Skin of body (tissue), 2 donors: ENCODE data around the gene SERPINB6. TPM values are rescaled to one million over a fixed set of nuclear protein-coding genes. Genes with fewer than 3 reads are reported as not detected.
"Not testable (repeated sequence)": the region's sequence is repeated elsewhere in the genome, so short reads cannot be mapped to it uniquely, and the experiment has no call there.

Experiments
- DNase-seq: peaks from one replicate; lab custom pipeline; 2025; lab: John Stamatoyannopoulos, UW
- total RNA-seq: library from RNA; depleted of rRNA; stranded (reverse); fragments of >200 nt; gene quantifications from one replicate; pipeline ENCODE4 v1.2.3, GENCODE V29; 2014

SERPINB6 gene
- total RNA-seq, 1 donor from 2014 or later: 36.9 TPM

GRCh38 chr6:2999618-3000557 is 28.5 kb upstream of the SERPINB6 start, which contains the start of gene NQO2:
TSS of gene NQO2 (plus strand) at chr6:2999894. CDS start at chr6:3006553, 6,659 bp downstream.
- peak; percentile 77 for DNase-seq

GRCh38 chr6:2998998-2999617 is 27.7 kb upstream of the SERPINB6 start:
- DNase-seq: peak; percentile 47

GRCh38 chr6:2998249-2998997 is 27.1 kb upstream of the SERPINB6 start:
- not testable (repeated sequence) for DNase-seq

DNA sequence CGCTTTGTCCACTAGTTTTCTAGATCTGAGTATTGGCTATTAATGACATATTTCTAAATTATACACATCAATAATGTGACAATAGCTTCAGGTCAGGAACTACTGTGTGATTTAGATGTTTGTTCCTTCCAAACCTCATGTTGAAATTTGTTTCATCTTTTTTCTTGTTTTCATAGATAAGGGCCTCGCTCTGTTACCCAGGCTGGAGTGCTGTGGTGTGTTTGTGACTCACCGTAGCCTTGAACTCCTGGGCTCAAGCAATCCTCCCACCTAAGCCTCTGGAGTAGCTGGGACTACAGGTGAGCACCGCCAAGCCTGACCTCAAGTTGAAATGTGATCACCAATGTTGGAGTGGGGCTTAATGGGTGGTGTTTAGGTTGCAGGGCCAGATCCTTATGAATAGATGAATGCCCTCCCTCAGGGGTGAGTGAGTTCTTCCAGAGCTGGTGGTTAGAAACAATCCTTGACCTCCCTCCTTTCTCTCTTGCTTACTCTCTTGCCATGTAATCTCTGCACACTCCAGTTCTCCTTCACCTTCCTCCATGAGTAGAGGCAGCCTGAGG is 22.5 kb upstream of the SERPINB6 start:
- DNase-seq: no peak

DNA sequence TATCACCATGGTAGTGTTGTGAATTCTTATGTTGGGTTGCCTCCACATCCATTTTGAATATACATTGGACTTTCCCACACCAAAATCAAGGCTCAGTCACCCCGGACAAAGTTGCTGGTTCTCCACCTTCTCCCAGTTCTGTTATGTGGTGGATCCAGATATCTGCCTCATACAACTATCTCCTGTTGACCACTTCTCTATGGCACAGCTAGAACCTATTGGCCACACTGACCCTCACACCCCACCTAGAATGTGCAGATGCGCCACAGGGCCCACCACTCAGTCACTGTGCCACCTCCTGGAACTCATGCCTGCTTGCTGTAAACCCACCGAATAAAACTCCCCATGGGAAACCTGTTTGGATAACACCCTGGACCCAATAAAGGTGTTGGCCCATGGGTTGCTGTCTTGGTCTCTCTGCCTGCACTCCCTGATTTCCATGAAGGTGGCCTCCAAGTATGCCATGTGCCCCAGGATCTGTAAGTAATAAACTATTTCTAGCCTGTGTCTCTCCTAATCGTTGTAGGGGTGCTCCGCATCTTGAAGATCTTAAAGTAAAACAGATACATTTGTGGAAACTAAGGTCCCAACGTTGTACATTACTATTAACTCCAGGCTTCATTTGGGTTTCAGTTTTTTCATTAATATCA is 21.1 kb upstream of the SERPINB6 start:
- no peak for DNase-seq

DNA sequence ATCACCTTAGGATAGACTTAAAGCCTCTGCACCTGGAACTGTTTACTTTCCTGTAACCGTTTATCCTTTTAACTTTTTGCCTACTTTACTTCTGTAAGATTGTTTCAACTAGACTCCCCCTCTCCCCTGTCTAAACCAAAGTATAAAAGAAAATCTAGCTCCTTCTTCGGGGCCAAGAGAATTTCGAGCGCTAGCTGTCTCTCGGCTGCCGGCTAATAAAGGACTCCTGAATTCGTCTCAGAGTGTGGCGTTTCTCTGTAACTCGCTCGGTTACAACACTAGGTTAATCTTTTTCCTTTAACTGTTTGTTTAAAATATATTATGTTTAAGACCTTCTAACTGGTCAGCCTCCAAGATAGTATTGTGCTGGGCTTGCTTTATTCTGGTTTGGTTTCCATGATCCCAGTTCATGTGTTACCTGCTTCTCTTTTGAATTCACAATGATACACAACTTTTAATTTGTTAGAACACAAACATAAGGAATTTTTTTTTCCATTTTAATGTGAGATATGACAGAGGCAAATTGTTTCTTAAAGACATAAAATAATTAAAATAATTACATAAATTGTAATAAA is 19.7 kb upstream of the SERPINB6 start:
- no peak for DNase-seq

DNA sequence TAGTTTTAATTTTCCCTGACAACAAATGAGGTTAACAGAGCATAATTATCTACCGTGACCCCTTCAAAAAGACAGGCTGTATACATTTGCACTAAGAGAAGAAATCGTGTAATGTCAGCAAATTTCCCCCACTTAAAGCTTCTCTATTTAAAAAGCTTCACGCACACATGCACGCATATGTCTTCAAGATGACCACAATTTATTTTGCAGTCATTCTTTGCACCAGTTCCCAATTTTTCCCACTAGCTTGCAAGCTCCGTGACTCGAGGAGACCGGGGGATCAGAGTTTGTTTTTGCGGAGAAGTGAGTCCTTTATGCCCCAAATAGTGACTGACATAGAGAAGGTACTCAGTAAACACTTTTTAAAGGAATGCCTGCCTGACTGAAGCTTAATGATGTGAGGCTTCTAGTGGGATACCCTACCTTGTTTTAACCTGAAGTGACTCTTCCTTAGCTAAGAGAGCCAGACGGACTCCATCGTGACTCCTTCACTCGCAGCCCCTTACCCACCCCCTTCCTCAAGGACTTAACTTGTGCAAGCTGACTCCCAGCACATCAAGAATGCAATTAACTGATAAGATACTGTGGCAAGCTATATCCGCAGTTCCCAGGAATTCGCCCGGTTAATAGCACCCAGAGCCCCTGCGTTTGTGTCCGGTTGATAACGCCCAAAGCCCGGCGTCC is 19.0 kb upstream of the SERPINB6 start:
- peak; percentile 76 for DNase-seq

DNA sequence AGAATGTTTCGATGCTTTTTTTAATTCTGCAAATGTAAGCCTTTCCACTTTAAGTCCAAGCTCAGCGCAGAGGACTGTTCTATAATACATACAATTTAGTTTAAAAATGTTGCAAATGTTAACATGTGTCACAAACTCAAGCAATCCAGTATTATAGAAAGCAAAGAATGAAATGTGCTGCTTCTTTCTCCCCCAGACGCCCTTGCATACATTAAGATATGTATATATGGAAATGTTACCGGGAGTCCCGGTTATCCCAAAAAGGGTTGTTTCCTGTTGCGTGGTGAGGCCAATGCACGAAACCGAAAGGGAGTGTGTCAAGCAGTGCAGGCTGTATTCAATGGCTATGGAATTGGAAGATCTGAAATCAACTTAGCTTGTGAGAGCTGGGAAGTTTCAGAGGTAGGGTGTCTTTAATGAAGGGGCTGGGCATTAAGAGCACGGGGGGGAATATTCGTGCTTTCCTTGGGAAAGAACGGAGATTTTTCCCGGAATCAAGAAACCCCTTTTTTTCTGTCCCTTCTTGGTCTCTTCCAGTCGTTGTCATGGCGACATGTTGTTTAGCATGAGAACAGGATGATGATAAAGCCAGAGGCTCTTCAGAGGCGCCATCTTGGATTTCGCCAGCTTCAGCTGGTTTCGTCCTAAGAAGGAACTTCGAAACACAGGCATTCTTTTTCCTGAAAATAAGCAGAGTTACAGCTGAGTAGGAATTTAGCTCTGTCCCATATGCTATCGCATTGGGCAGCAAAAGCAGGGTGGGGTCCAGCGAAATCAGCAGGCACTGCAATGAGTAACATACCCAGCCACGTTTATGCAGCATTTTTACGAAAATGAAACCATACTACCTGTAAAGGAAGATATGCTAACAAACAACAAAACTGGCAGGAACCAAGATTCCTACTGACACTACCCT is 18.2 kb upstream of the SERPINB6 start:
- DNase-seq: peak; percentile 99

DNA sequence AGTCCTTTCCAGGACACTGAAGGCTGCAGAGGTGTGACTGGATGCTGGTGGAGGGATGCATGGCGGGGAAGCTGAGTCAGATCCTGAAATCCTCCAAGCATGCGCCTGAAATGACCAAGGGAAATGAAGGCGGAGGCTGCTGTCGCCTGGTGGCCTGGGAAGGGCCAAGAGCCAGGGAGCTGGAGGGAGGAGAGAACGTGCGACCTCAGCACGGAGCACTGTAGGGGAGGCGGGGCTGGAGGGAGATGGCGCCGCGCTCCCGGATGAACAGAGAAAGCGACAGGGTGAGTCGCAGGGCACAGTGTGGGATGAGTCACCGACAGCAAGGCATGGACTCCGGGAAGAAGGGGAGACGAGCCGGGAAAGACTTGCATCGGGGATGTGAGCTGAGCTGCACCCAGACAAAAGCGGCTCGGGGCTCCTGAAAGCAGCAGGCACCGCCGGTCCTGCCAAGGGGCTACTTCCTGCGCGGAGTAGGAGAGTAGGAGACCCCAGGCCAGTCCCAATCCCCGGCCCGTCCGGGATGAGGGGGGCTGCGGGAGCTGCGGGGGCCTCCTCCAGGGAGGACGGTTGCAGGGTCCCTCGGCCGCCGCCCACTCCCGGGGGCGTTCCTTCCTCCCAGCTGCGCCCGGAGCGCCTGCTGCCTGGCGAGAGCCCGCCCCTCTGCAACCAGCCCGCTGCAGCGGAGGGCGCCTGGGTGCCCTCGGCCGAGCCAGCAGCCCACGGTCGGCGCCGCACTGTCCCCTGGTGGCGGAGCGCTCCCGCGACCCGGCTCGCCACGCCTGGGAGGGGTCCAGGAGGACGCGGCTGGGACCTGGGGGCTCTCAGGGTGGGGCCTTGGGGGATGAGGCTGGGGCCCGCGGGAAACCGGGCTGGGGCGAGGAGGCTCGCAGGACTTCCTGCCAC is 17.3 kb upstream of the SERPINB6 start:
- peak; percentile 85 for DNase-seq

DNA sequence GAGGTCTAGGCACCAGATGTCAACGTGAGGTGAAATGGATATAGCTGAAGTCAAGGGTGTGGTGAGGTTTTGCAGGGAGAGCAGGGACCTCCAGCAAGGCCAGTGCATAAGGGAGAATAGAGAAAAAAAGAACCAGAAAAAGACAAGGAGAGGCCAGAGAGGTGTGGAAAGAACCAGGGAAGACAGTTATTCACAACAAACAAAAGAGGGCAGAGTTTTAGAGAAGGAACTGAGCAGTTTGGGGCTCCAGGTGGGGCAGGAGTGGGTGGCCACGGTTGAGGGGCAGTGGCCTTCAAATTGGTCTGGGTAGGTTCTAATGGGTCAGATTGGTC is 16.7 kb upstream of the SERPINB6 start:
- no peak for DNase-seq

DNA sequence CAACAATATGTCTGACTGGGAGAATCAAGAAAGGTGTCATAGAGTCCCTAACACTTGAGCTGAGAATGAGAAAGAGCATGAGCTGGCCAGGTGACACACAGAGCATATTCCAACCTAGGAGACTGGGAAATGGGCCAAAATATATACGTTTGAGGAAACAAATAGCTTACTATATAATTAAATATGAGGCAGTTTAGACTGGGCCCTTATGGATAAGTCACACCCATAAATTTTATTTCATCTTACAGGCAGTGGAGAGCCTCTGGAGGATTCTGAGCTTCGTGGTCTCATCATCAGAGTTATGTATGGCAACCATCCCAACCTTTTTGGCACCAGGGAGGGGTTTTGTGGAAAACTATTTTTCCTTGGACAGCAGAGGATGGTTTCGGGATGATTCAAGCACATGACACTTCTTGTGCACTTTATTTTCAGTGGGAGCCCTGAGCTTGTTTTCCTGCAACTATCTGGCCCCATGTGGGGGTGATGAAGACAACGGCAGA is 15.4 kb upstream of the SERPINB6 start:
- peak; percentile 83 for DNase-seq

GRCh38 chr6:2984738-2985406 is 13.5 kb upstream of the SERPINB6 start:
- DNase-seq: no peak

DNA sequence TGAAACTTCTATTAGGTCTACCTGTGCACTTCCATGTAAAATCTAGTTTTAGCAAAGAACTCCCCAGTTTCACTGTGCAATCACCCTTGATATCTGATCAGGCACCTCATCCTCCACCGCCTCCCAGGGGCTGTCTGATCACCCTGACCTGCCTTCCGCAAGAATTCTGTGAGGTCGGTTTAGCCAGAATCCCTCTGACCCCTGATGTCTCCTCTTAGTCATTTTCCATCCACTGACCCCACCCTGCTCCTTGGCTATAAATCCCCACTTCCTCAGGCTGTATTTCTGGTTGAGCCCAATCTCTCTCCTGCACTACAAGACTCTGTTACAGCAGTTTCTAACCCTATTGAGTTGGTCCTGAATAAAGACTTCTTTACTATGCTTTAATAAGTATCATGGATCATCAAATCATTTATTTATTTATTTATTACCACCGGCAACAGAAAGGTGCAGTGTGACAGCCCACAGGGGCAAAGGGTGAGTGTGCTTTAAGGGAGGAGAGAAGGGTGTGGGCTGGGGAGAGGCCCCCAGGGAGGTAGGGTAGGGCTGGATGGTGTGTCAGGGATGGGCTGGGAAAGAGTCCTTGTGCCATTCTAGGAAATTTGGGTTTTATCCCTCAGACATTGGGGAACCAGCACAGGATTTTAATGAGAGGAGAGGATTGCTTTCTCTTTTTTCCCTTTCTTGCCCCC is 11.2 kb upstream of the SERPINB6 start:
- DNase-seq: no peak

DNA sequence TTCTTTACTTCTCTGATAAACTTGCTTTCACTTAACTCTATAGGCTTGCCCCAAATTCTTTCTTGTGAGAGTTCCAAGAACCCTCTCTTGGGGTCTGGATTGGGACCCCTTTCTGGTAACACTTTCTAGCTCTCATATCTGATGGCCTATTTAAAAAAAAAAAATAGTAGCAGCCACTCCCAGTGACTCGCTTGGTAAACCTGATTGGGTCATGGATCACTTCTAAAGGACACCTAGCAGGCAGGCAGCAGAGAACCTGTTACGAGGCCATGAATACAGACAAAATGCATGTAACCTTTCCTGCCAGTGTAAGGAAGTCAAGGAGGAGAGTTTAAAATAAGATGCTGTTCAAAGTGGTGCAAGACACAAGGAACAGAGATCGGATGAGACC is 9.1 kb upstream of the SERPINB6 start:
- no peak for DNase-seq

DNA sequence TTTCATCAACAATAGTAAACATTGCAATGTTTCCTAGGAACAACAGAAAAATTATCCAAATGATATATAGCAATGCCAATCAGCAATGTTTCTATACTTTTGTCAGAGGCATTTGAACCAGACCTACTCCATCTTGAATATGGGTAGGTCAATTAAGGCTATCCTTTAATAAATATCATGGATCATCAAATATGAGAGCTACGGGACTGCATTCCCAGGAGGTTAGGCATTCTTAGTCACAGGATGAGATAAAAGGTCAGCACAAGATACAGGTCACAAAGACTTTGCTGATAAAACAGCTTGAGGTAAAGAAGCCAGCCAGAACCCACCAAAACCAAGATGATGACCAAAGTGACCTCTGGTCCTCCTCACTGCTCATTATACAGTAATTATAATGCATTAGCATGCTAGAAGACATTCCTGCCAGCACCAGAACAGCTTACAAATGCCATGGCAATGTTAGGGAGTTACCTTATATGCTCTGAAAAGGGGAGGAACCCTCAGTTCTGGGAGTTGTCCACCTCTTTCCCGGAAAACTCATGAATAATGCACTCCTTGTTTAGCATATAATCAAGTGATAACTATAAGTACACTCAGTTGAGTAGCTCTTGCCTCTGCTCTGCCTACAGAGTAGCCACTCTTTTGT is 8.6 kb upstream of the SERPINB6 start:
- DNase-seq: no peak

DNA sequence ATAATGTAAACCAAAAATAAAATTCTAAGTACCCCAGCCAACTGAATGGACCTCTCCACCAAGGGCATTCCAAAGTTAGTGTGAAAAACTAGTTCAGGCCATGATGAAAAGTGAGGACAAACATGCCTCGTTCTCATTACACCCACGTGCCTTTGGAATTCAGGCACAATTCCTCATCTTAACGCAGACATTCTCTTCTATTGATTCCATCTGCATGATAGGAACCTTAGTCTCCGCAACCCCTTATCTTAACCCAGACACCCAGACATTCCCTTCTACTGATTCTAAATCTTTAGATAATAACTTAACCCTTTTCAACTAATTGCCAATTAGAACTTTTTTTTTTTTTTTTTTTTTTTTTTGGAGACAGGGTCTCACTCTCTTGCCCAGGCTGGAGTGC is 7.6 kb upstream of the SERPINB6 start:
- DNase-seq: no peak
